CD4-positive, CD25-positive, alpha-beta regulatory T cell (primary cell): Measurements from ENCODE around the gene KPRP. TPM values are rescaled to one million over a fixed set of nuclear protein-coding genes. Genes with fewer than 3 reads are reported as not detected.

ENCODE experiments used
- ATAC-seq, 2 donors: fragments of 150-1000 bp; cut with Tn5 transposase; one replicate each; pipeline ENCODE4 v1.10.0; 2021; ENCODE audit warnings: low read depth in 2 of 2, moderate number of reproducible peaks in 2 of 2, moderate library complexity in 1 of 2
- DNase-seq, 3 donors: peaks; one replicate each; pipeline versions ENCODE4 v3.0.0 to v3.0.0-alpha.2; 2012 to 2022; ENCODE audit warnings: mixed read lengths in 1 of 3
- H3K27ac ChIP-seq: one replicate; pipeline ENCODE4 v1.7.0; 2013; ENCODE audit warnings: mild to moderate bottlenecking, low read length; ENCODE audit not compliant: insufficient read depth, poor library complexity, severe bottlenecking
- H3K27me3 ChIP-seq: one replicate; pipeline ENCODE4 v1.7.0; 2013; ENCODE audit warnings: low read length; ENCODE audit not compliant: control insufficient read depth, insufficient read depth
- H3K36me3 ChIP-seq: one replicate; pipeline ENCODE4 v1.7.0; 2013; ENCODE audit warnings: mild to moderate bottlenecking, low read length, moderate library complexity; ENCODE audit not compliant: control insufficient read depth, insufficient read depth
- H3K4me1 ChIP-seq: 2 replicates; pipeline ENCODE4 v1.7.0; 2013; ENCODE audit warnings: mild to moderate bottlenecking, low read length; ENCODE audit not compliant: insufficient read depth, control insufficient read depth, poor library complexity, severe bottlenecking
- H3K4me3 ChIP-seq: one replicate; pipeline ENCODE4 v1.7.0; 2013; ENCODE audit warnings: low read depth, mild to moderate bottlenecking, low read length, moderate library complexity
- H3K9me3 ChIP-seq, 2 experiments: 1 replicate in 1 of 2; 2 replicates in 1 of 2; pipeline ENCODE4 v1.7.0; 2013; ENCODE audit warnings: low read length in 2 of 2, mild to moderate bottlenecking in 1 of 2, moderate library complexity in 1 of 2; ENCODE audit not compliant: control insufficient read depth in 2 of 2
- H3K27ac Mint-ChIP-seq, 3 donors: one replicate each; pipeline ENCODE4 v1.8.0; 2020 to 2022; ENCODE audit warnings: mild to moderate bottlenecking in 3 of 3, mixed read lengths in 3 of 3, moderate library complexity in 2 of 3
- H3K27me3 Mint-ChIP-seq: one replicate; pipeline ENCODE4 v1.8.0; 2022; ENCODE audit warnings: mild to moderate bottlenecking, mixed read lengths
- H3K36me3 Mint-ChIP-seq: one replicate; pipeline ENCODE4 v1.8.0; 2020; ENCODE audit warnings: mixed read lengths
- H3K4me1 Mint-ChIP-seq, 4 donors: one replicate each; pipeline ENCODE4 v1.8.0; 2020 to 2022; ENCODE audit warnings: mixed read lengths in 4 of 4, mild to moderate bottlenecking in 1 of 4
- H3K4me3 Mint-ChIP-seq, 4 donors: one replicate each; pipeline ENCODE4 v1.8.0; 2020 to 2022; ENCODE audit warnings: mild to moderate bottlenecking in 4 of 4, mixed read lengths in 4 of 4, moderate library complexity in 3 of 4
- H3K9me3 Mint-ChIP-seq, 7 donors: one replicate each; pipeline ENCODE4 v1.8.0; 2020 to 2022; ENCODE audit warnings: mixed read lengths in 7 of 7, mild to moderate bottlenecking in 3 of 7, moderate library complexity in 2 of 7
- polyA plus RNA-seq, 4 donors: library from polyadenylated mRNA; unstranded; fragments of 300-500 nt; fragmentation: Illumina TruSeq; gene quantifications; one replicate each; pipeline ENCODE4 v1.2.3, GENCODE V29; 2021
- total RNA-seq: library from RNA; stranded (reverse); gene quantifications from one replicate; pipeline ENCODE4 v1.2.3, GENCODE V29; 2022

KPRP gene
- total and polyA plus RNA-seq, 5 donors from 2014 or later: not detected

GRCh38 chr1:152777510-152778137, 19.8 kb downstream of the KPRP start:
- Histone ChIP-seq H3K27me3 (no peaks in the 10 kb centered on the region), H3K27ac (no peak overlapping the region), H3K4me1 (no peaks in the 10 kb centered on the region), H3K36me3 (no peaks in the 10 kb centered on the region), H3K9me3 (no peaks in the 10 kb centered on the region), H3K4me3 (no peak overlapping the region)
- no peak overlapping the region for H3K4me3 Mint-ChIP-seq
- DNase-seq: no peak
- H3K27me3 Mint-ChIP-seq: peaks cover 2% of the 10 kb centered on the region
- H3K9me3 Mint-ChIP-seq: peaks cover 0 to 4% (median 0%) of the 10 kb centered on the region in 7 donors
- H3K36me3 Mint-ChIP-seq: no peaks in the 10 kb centered on the region
- no peak overlapping the region for H3K27ac Mint-ChIP-seq
- ATAC-seq: no peak
- peaks cover 0 to 3% (median 0%) of the 10 kb centered on the region in 4 donors for H3K4me1 Mint-ChIP-seq

GRCh38 chr1:152783095-152783494, 25.3 kb downstream of the KPRP start:
- H3K4me1 Mint-ChIP-seq: no peaks in the 10 kb centered on the region
- Histone ChIP-seq H3K4me3 (no peak overlapping the region), H3K9me3 (no peaks in the 10 kb centered on the region), H3K27ac (no peak overlapping the region), H3K4me1 (no peaks in the 10 kb centered on the region), H3K27me3 (peaks cover 7% of the 10 kb centered on the region), H3K36me3 (no peaks in the 10 kb centered on the region)
- H3K27me3 Mint-ChIP-seq: peaks cover 16% of the 10 kb centered on the region
- no peak overlapping the region for H3K27ac Mint-ChIP-seq
- H3K36me3 Mint-ChIP-seq: no peaks in the 10 kb centered on the region
- DNase-seq (no peak), ATAC-seq (no peak)
- H3K9me3 Mint-ChIP-seq: peaks cover 0 to 2% (median 0%) of the 10 kb centered on the region in 7 donors
- H3K4me3 Mint-ChIP-seq: no peak overlapping the region

DNA sequence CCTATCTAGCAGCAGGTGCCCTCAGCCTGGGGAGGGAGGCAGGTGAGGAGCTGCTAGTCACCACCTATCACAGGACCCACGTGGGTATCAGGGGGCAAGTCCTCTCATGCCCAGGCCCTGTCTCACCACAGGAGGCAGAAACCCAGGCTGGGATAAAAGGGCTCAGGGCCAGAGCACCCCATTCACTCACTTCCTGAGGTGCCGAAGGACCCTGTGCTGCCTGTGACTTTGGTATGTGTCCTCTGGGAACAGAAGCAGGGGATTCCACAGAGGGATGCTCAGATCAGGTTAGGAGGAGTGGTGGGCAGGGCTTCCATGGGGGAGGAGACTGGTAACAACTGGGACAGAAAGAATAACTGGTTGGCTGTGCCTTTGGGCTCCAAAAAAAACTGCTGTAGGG, 28.3 kb downstream of the KPRP start, which contains the start of gene LCE1E:
LCE1E (plus strand) TSS at position 181 of the 400 bp plus-strand sequence. CDS start 1,043 bp downstream, outside the sequence.
- no peak for DNase-seq
- no peak within 1 kb of the TSS for H3K4me3 ChIP-seq
- peaks cover 16% of the 10 kb centered on the region for H3K27me3 Mint-ChIP-seq

GRCh38 chr1:152795686-152796085, 37.9 kb downstream of the KPRP start:
- no peaks in the 10 kb centered on the region for H3K36me3 ChIP-seq
- Mint-ChIP-seq H3K4me1 (no peaks in the 10 kb centered on the region), H3K4me3 (no peak overlapping the region), H3K36me3 (no peaks in the 10 kb centered on the region), H3K27ac (no peak overlapping the region), H3K27me3 (peaks cover 21% of the 10 kb centered on the region), H3K9me3 (peaks cover 0 to 3% (median 0%) of the 10 kb centered on the region in 7 donors)
- H3K4me1 ChIP-seq: no peaks in the 10 kb centered on the region
- H3K27ac ChIP-seq: no peak overlapping the region
- ATAC-seq (no peak), DNase-seq (no peak)
- no peak overlapping the region for H3K4me3 ChIP-seq
- no peaks in the 10 kb centered on the region for H3K9me3 ChIP-seq
- no peaks in the 10 kb centered on the region for H3K27me3 ChIP-seq

More for the DNA sequence above, 28.3 kb downstream of the KPRP start, which contains the start of gene LCE1E:
- no peaks in the 10 kb centered on the region for H3K36me3 Mint-ChIP-seq
- H3K4me1 Mint-ChIP-seq: no peaks in the 10 kb centered on the region
- ATAC-seq: no peak
- H3K9me3 ChIP-seq: no peaks in the 10 kb centered on the region
- H3K36me3 ChIP-seq: no peaks in the 10 kb centered on the region
- H3K9me3 Mint-ChIP-seq: peaks cover 0 to 2% (median 0%) of the 10 kb centered on the region in 7 donors
- H3K4me1 ChIP-seq: no peaks in the 10 kb centered on the region
- H3K27ac Mint-ChIP-seq: peak within 1 kb of the TSS in 1 of 3 donors; percentile 69
- H3K27ac ChIP-seq: no peak within 1 kb of the TSS
- no peak within 1 kb of the TSS for H3K4me3 Mint-ChIP-seq
- H3K27me3 ChIP-seq: peaks cover 9% of the 10 kb centered on the region

- Mint-ChIP-seq H3K36me3 (no peaks in the 10 kb centered on the region), H3K27me3 (peaks cover 21% of the 10 kb centered on the region), H3K4me3 (no peak within 1 kb of the TSS), H3K4me1 (no peaks in the 10 kb centered on the region), H3K9me3 (peaks cover 0 to 3% (median 0%) of the 10 kb centered on the region in 7 donors), H3K27ac (no peak within 1 kb of the TSS)
- no peaks in the 10 kb centered on the region for H3K27me3 ChIP-seq
- DNase-seq (no peak), ATAC-seq (no peak)
- H3K9me3 ChIP-seq: no peaks in the 10 kb centered on the region
- no peak within 1 kb of the TSS for H3K4me3 ChIP-seq
- H3K4me1 ChIP-seq: no peaks in the 10 kb centered on the region
- no peak within 1 kb of the TSS for H3K27ac ChIP-seq
- H3K36me3 ChIP-seq: no peaks in the 10 kb centered on the region
Observed at GRCh38 chr1:152796421-152796820, 38.6 kb downstream of the KPRP start, which contains the start of gene LCE1D. TSS of gene LCE1D (plus strand) at chr1:152796721. CDS start at chr1:152797795, 1,074 bp downstream.

DNA sequence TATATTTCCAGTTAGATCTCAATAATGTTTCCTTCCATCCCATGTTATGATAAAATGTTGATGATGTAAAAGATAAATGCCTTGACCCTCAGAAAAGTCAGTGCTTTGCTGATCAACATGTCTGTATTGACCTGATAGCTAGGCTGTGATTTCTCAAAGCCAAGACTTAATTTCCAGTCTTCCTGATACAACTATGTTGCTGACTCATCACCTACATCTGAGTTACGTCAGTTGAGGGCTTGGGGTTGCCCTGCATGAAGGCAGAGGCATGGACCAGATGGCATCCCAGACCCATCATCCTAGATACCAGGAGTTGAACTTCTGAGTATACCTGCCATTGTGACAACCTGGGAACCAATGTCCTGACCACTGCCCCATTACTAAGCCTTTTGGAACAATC, 43.5 kb downstream of the KPRP start:
- Histone ChIP-seq H3K27ac (no peak overlapping the region), H3K27me3 (peaks cover 6% of the 10 kb centered on the region), H3K4me3 (no peak overlapping the region), H3K4me1 (no peaks in the 10 kb centered on the region), H3K36me3 (no peaks in the 10 kb centered on the region), H3K9me3 (no peaks in the 10 kb centered on the region)
- no peak for DNase-seq
- Mint-ChIP-seq H3K4me3 (no peak overlapping the region), H3K27me3 (peaks cover 36% of the 10 kb centered on the region), H3K4me1 (no peaks in the 10 kb centered on the region), H3K9me3 (peaks cover 0 to 3% (median 0%) of the 10 kb centered on the region in 7 donors), H3K36me3 (no peaks in the 10 kb centered on the region), H3K27ac (no peak overlapping the region)
- no peak for ATAC-seq

- H3K9me3 Mint-ChIP-seq: peaks cover 0 to 3% (median 0%) of the 10 kb centered on the region in 7 donors
- H3K4me1 ChIP-seq: no peaks in the 10 kb centered on the region
- H3K4me1 Mint-ChIP-seq: no peaks in the 10 kb centered on the region
- DNase-seq: no peak
- H3K27ac ChIP-seq: no peak within 1 kb of the TSS
- peaks cover 7% of the 10 kb centered on the region for H3K27me3 ChIP-seq
- no peaks in the 10 kb centered on the region for H3K36me3 ChIP-seq
- no peak within 1 kb of the TSS for H3K4me3 Mint-ChIP-seq
- no peak within 1 kb of the TSS for H3K4me3 ChIP-seq
- peak within 1 kb of the TSS in 1 of 3 donors; percentile 20 for H3K27ac Mint-ChIP-seq
- peaks cover 21% of the 10 kb centered on the region for H3K27me3 Mint-ChIP-seq
- no peak for ATAC-seq
- H3K36me3 Mint-ChIP-seq: no peaks in the 10 kb centered on the region
- H3K9me3 ChIP-seq: no peaks in the 10 kb centered on the region
Observed at GRCh38 chr1:152806576-152806975, 48.8 kb downstream of the KPRP start, which contains the start of gene LCE1C. TSS of gene LCE1C (minus strand) at chr1:152806651. CDS start at chr1:152805478, 1,173 bp downstream.

DNA sequence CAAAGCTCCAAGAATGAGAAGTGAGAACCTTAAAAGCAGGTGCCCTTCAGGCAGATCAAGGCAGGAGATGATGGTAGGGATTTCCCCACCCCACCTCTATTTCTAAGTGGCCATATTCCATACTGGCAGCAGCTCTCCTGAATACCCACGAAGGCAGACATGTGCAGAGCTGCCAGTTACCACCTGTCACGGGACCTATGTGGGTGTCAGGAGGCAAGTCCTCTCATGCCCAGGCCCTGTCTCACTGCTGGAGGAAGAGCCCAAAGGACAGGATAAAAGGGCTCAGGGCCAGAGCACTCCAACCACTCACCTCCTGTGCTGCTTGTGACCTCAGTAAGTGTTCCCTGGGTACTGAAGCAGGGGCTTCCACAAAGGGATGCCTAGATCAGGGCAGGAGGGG, 53.2 kb downstream of the KPRP start:
- no peaks in the 10 kb centered on the region for H3K4me1 Mint-ChIP-seq
- no peak overlapping the region for H3K27ac Mint-ChIP-seq
- Histone ChIP-seq H3K27ac (no peak overlapping the region), H3K4me3 (no peak overlapping the region), H3K4me1 (no peaks in the 10 kb centered on the region), H3K9me3 (no peaks in the 10 kb centered on the region), H3K36me3 (no peaks in the 10 kb centered on the region), H3K27me3 (peaks cover 4% of the 10 kb centered on the region)
- H3K36me3 Mint-ChIP-seq: no peaks in the 10 kb centered on the region
- H3K27me3 Mint-ChIP-seq: peaks cover 5% of the 10 kb centered on the region
- DNase-seq: no peak
- peaks cover 0 to 5% (median 0%) of the 10 kb centered on the region in 7 donors for H3K9me3 Mint-ChIP-seq
- no peak overlapping the region for H3K4me3 Mint-ChIP-seq
- no peak for ATAC-seq
